HK-2 (cell line): ENCODE results near the gene ATP8B2.

Source experiments
- DNase-seq: peaks from one replicate; pipeline ENCODE4 v3.0.0-alpha.2; 2018; ENCODE audit not compliant: unreplicated experiment

Gene ATP8B2

DNA sequence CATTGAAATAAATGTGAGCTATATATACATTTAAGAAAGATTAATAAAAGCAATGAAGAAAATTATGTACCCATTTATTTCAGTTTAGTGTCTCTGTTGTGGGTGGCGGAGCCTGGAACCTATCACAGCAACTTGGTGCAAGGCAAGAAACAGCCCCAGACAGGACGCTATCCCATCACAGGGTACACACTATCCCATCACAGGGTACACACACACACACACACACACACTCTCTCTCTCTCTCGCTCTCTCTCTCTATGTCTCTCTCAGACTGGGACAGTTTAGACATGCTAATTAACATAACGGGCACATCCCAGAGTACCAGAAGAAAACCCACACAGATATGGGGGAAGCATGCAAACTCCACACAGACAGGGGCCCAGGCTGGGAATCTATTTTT lies 73.4 kb downstream of the ATP8B2 start:
- no peak for DNase-seq

DNA sequence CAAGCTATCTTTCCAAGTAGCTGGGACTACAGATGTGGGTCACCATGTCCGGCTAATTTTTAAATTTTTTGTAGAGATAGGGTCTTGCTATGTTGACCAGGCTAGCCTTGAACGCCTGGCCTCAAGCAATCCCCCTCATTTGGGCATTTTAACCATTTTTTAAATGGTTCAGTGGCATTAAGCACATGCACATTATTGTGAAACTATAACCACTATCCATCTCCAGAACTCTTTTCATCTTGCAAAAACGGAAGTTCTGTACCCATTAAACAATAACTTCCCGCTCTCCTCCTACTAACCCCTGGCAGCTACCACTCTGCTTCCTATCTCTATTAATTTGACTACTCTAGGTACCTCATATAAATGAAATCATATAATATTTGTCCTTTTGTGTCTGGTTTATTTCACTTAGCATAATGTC lies 75.1 kb downstream of the ATP8B2 start:
- DNase-seq, result no peak
